ENCODE data around the gene CDKN2AIP. TPM values are rescaled to one million over a fixed set of nuclear protein-coding genes. Genes with fewer than 3 reads are reported as not detected.

CDKN2AIP gene
- total RNA-seq, 1 experiment from 2014 or later = 24.0 TPM

- 0 out of 7 replicates have a peak overlapping the region, but pooled peaks of 1 of the 3 experiments have one; percentile 29 for H3K27ac Mint-ChIP-seq
- no peak overlapping the region for H2AFZ ChIP-seq (ENCODE audit: low read length)
Measured at GRCh38 chr4:183413234-183414200, 30.9 kb upstream of the CDKN2AIP start.

More at GRCh38 chr4:183413234-183414200, 30.9 kb upstream of the CDKN2AIP start:
- Mint-ChIP-seq H3K9me3 (no peaks in the 10 kb centered on the region), H3K4me1 (peaks cover 0 to 5% of the 10 kb centered on the region in 2 experiments; a peak in 1 of 4 replicates), H3K36me3 (ENCODE audit: insufficient read depth in 1 of 3, low read depth in 3 of 3) (no peaks in the 10 kb centered on the region), H3K4me3 (no peak overlapping the region), H3K27me3 (ENCODE audit: low read depth) (no peaks in the 10 kb centered on the region)
- TF ChIP-seq CTCF (conservative IDR thresholded peaks at IDR 0.05) = no peak
- no peak overlapping the region for H4K91ac ChIP-seq (ENCODE audit: insufficient read length, low read depth, low read length)
- WGBS (ENCODE audit: extremely low coverage, insufficient read length, low lambda C conversion rate) = no CpG with 5 or more reads among the region's 28 CpGs
- H4K8ac ChIP-seq (replicated peaks; ENCODE audit: insufficient read length, low read depth, low read length) = no peak overlapping the region
- H2BK120ac ChIP-seq (ENCODE audit: low read depth, low read length, poor library complexity, severe bottlenecking) = no peak overlapping the region
- no peak overlapping the region for H3T11ph ChIP-seq (ENCODE audit: low read length)
- no peak overlapping the region for H2BK5ac ChIP-seq (ENCODE audit: insufficient read length, low read length)
- H2BK20ac ChIP-seq (ENCODE audit: low read depth, low read length, poor library complexity, severe bottlenecking) = no peak overlapping the region
- no peak overlapping the region for H3K18ac ChIP-seq (ENCODE audit: insufficient read length, low read depth, low read length)
- no peaks in the 10 kb centered on the region for H3K79me1 ChIP-seq (ENCODE audit: insufficient read depth, low read depth, low read length, poor library complexity, severe bottlenecking)
- H3K23me2 ChIP-seq (ENCODE audit: insufficient read length, low read depth, low read length, poor library complexity, severe bottlenecking) = no peaks in the 10 kb centered on the region
- H3K27ac ChIP-seq (ENCODE audit: insufficient read length, low read depth, low read length) = no peak overlapping the region
- no peak overlapping the region for H3K4me2 ChIP-seq (ENCODE audit: insufficient read depth, insufficient read length, low read length)
- H3K27me3 ChIP-seq (ENCODE audit: insufficient read depth, low read length) = no peaks in the 10 kb centered on the region
- no peak overlapping the region; the same call in 1 of the 2 replicates for H3K14ac ChIP-seq (ENCODE audit: insufficient read depth, low read length)
- H3K4me1 ChIP-seq (ENCODE audit: insufficient read depth, low read length) = no peaks in the 10 kb centered on the region
- no peak overlapping the region for H3K23ac ChIP-seq (ENCODE audit: insufficient read length, low read depth, low read length)
- H3K9ac ChIP-seq (ENCODE audit: extremely low read depth, insufficient read length, low read length) = no peak overlapping the region
- no peak for DNase-seq
- no peaks in the 10 kb centered on the region for H3K79me2 ChIP-seq (ENCODE audit: insufficient read depth, low read length)
- no peak overlapping the region for H4K5ac ChIP-seq (ENCODE audit: insufficient read length, low read depth, low read length)
- H2BK15ac ChIP-seq (ENCODE audit: low read depth, low read length) = no peak overlapping the region
- no peak overlapping the region for H2AK5ac ChIP-seq (ENCODE audit: insufficient read length, low read length)
- H2BK12ac ChIP-seq (ENCODE audit: insufficient read length, low read depth, low read length) = no peak overlapping the region
- no peak overlapping the region for H3K4ac ChIP-seq (ENCODE audit: low read depth, low read length)
- H3K56ac ChIP-seq (ENCODE audit: insufficient read length, low read depth, low read length) = no peak overlapping the region
- H4K20me1 ChIP-seq (ENCODE audit: control insufficient read depth, insufficient read depth, insufficient read length) = no peaks in the 10 kb centered on the region
- no peaks in the 10 kb centered on the region for H3K9me3 ChIP-seq (ENCODE audit: control insufficient read depth, low read depth, low read length)

All from H9 (cell line).